ENCODE data around the gene VSIG8. TPM values are rescaled to one million over a fixed set of nuclear protein-coding genes. Genes with fewer than 3 reads are reported as not detected.

VSIG8 gene
- total and polyA plus RNA-seq, 9 of the 15 experiments (the other 6 are each of a cell fraction or from before 2014, with no cell fraction given), result not detected

DNA sequence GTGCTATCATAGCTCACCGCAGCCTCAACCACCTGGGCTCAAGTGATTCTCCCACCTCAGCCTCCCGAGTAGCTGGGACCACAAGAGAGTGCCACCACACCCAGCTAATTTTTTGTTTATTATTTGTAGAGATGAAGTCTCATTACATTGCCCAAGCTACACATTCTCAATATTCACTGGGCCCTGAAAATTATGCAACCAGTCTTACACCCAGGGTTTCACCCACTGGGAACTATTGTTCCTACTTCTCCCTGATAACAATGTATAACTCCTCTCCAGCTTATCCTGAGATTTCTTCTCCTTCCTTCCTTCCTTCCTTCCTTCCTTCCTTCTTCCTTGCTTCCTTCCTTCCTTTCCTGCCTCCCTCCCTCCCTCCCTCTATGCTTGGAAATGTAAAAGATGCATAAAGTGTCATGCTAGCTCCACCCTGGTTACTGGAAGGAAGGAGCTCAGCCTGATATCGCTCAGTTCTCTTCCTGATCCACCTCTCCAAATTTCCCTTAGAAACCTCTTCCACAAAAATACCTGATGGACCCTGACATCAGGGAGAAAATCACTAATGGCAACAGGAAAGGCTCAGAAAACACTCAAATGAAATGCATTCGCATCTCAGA lies 11.2 kb upstream of the VSIG8 start (continued):
- TF ChIP-seq, protein P1, sequence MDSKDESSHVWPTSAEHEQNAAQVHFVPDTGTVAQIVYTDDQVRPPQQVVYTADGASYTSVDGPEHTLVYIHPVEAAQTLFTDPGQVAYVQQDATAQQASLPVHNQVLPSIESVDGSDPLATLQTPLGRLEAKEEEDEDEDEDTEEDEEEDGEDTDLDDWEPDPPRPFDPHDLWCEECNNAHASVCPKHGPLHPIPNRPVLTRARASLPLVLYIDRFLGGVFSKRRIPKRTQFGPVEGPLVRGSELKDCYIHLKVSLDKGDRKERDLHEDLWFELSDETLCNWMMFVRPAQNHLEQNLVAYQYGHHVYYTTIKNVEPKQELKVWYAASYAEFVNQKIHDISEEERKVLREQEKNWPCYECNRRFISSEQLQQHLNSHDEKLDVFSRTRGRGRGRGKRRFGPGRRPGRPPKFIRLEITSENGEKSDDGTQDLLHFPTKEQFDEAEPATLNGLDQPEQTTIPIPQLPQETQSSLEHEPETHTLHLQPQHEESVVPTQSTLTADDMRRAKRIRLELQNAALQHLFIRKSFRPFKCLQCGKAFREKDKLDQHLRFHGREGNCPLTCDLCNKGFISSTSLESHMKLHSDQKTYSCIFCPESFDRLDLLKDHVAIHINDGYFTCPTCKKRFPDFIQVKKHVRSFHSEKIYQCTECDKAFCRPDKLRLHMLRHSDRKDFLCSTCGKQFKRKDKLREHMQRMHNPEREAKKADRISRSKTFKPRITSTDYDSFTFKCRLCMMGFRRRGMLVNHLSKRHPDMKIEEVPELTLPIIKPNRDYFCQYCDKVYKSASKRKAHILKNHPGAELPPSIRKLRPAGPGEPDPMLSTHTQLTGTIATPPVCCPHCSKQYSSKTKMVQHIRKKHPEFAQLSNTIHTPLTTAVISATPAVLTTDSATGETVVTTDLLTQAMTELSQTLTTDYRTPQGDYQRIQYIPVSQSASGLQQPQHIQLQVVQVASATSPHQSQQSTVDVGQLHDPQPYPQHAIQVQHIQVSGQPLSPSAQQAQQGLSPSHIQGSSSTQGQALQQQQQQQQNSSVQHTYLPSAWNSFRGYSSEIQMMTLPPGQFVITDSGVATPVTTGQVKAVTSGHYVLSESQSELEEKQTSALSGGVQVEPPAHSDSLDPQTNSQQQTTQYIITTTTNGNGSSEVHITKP (IDR thresholded peaks at IDR 0.05; ENCODE audit: partially characterized antibody), result no peak
- TF ChIP-seq GATA2 (CRISPR knock-in tag; IDR thresholded peaks at IDR 0.05) (no peak), YY1 (IDR thresholded peaks at IDR 0.05; ENCODE audit: borderline replicate concordance in 1 of 3, control insufficient read depth in 1 of 3, extremely low read depth in 1 of 3, insufficient read depth in 3 of 3, insufficient read length in 1 of 3, insufficient replicate concordance in 2 of 3, low read depth in 1 of 3, low read length in 2 of 3) (no peak), SLC30A9 (CRISPR knock-in tag; IDR thresholded peaks at IDR 0.05) (no peak), ZFPM2 (CRISPR knock-in tag; IDR thresholded peaks at IDR 0.05) (no peak), RBM14 (IDR thresholded peaks at IDR 0.05; ENCODE audit: borderline replicate concordance, insufficient read depth, low read depth, low read length) (no peak), MAFG (tag; conservative IDR thresholded peaks at IDR 0.05) (no peak)
- TF ChIP-seq, protein P2, sequence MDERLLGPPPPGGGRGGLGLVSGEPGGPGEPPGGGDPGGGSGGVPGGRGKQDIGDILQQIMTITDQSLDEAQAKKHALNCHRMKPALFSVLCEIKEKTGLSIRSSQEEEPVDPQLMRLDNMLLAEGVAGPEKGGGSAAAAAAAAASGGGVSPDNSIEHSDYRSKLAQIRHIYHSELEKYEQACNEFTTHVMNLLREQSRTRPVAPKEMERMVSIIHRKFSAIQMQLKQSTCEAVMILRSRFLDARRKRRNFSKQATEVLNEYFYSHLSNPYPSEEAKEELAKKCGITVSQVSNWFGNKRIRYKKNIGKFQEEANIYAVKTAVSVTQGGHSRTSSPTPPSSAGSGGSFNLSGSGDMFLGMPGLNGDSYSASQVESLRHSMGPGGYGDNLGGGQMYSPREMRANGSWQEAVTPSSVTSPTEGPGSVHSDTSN (CRISPR knock-in tag; IDR thresholded peaks at IDR 0.05; ENCODE audit: low read depth), result no peak
- TF ChIP-seq, protein P2 (tag; conservative IDR thresholded peaks at IDR 0.05; ENCODE audit: low read depth), result no peak

Data from K562 (cell line).